HL-60 (cell line): ENCODE measurements around the gene NPC1.

Experiments
- DNase-seq, 2 experiments: peaks; one replicate each; pipeline ENCODE4 v3.0.0-alpha.2; 2010 to 2020; ENCODE audit warnings: low read depth in 1 of 2, low spot score in 1 of 2
- H3K27ac ChIP-seq: fragments of 250-450 bp; sonication (Bioruptor Pico); replicated peaks from 2 replicates; pipeline ENCODE4 v1.5.1; 2020; ENCODE audit warnings: mild to moderate bottlenecking, moderate library complexity
- H3K27me3 ChIP-seq: fragments of 250-450 bp; sonication (Bioruptor Pico); 2 replicates; pipeline ENCODE4 v1.5.1; 2021; ENCODE audit warnings: mild to moderate bottlenecking, moderate library complexity; ENCODE audit not compliant: insufficient read depth, poor library complexity, severe bottlenecking
- H3K4me3 ChIP-seq: replicated peaks from 2 replicates; pipeline ENCODE4 v1.5.1; 2011; ENCODE audit warnings: mild to moderate bottlenecking, control low read depth, low read length; ENCODE audit not compliant: insufficient read depth
- GABPA ChIP-seq: IDR thresholded peaks from 2 replicates; pipeline ENCODE4 v1.6.1; 2012; ENCODE audit warnings: low read depth
- POLR2AphosphoS5 ChIP-seq: IDR thresholded peaks from 2 replicates; pipeline ENCODE4 v1.6.1; 2012; ENCODE audit warnings: low read depth
- REST ChIP-seq: IDR thresholded peaks from 2 replicates; pipeline ENCODE4 v1.6.1; 2012; ENCODE audit warnings: low read depth; ENCODE audit not compliant: insufficient replicate concordance
- SPI1 ChIP-seq: IDR thresholded peaks from 2 replicates; pipeline ENCODE4 v1.6.1; 2012; ENCODE audit warnings: low read depth, mild to moderate bottlenecking, borderline replicate concordance
- TF ChIP-seq, protein P1 (sequence below): IDR thresholded peaks from one replicate; pipeline ENCODE4 v1.5.1; 2011; ENCODE audit warnings: low read length, control low read depth, inconsistent platforms; ENCODE audit not compliant: insufficient read depth

NPC1 gene

DNA sequence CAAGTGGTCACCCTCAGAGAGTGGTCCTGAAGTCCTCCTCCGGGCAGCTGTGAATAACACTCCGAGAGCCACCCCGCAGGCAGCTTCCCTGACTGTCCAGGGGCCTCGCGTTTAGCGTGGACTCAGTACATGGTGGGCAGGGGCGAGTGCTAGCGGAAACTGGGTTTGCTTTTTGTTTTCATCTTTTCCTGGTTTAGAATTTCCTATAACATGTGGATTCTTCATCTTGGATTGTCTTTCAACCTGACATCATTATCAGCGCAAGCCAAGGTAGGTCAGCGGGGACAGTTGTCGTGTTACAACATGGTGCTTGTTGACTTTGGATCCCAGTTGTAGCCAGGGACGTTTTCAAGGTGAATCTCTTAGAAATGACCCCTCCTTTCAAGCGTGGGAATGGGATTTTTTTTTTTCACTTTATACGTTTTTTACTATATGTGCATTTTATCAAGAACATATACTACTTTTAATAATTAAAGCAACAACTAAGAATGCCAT, 62.0 kb downstream of the NPC1 start:
- Histone ChIP-seq H3K4me3 (no peak overlapping the region), H3K27me3 (no peaks in the 10 kb centered on the region), H3K27ac (no peak overlapping the region)
- DNase-seq: no peak
- TF ChIP-seq SPI1: no peak
- no peak for TF ChIP-seq GABPA
- no peak for TF ChIP-seq POLR2AphosphoS5
- no peak for TF ChIP-seq REST
- TF ChIP-seq, protein P1, sequence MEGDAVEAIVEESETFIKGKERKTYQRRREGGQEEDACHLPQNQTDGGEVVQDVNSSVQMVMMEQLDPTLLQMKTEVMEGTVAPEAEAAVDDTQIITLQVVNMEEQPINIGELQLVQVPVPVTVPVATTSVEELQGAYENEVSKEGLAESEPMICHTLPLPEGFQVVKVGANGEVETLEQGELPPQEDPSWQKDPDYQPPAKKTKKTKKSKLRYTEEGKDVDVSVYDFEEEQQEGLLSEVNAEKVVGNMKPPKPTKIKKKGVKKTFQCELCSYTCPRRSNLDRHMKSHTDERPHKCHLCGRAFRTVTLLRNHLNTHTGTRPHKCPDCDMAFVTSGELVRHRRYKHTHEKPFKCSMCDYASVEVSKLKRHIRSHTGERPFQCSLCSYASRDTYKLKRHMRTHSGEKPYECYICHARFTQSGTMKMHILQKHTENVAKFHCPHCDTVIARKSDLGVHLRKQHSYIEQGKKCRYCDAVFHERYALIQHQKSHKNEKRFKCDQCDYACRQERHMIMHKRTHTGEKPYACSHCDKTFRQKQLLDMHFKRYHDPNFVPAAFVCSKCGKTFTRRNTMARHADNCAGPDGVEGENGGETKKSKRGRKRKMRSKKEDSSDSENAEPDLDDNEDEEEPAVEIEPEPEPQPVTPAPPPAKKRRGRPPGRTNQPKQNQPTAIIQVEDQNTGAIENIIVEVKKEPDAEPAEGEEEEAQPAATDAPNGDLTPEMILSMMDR: no peak

GRCh38 chr18:23523429-23524212, 62.7 kb downstream of the NPC1 start:
- DNase-seq: no peak
- TF ChIP-seq SPI1: no peak
- no peak for TF ChIP-seq POLR2AphosphoS5
- TF ChIP-seq, protein P1: no peak
- no peak for TF ChIP-seq GABPA
- no peak for TF ChIP-seq REST
- Histone ChIP-seq H3K27ac (no peak overlapping the region), H3K4me3 (no peak overlapping the region), H3K27me3 (no peaks in the 10 kb centered on the region)

GRCh38 chr18:23521907-23522306, 64.4 kb downstream of the NPC1 start:
- no peak overlapping the region for H3K4me3 ChIP-seq
- no peak for DNase-seq
- TF ChIP-seq GABPA (no peak), POLR2AphosphoS5 (no peak), SPI1 (no peak), REST (no peak)
- TF ChIP-seq, protein P1: no peak
- H3K27ac ChIP-seq: no peak overlapping the region
- H3K27me3 ChIP-seq: no peaks in the 10 kb centered on the region
